GM19468 (cell line): ENCODE measurements around the gene MAPK13.
A peak's percentile ranks its signal among the peaks of the same experiment; 100 is the strongest.
"Not testable (repeated sequence)": the region's sequence is repeated elsewhere in the genome, so short reads cannot be mapped to it uniquely, and the experiment has no call there.

Experiments
- ATAC-seq: cut with Tn5 transposase; IDR thresholded peaks from one replicate; pipeline ENCODE4 v1.9.1; 2021; ENCODE audit warnings: mild to moderate bottlenecking, moderate library complexity, moderate number of reproducible peaks; ENCODE audit not compliant: unreplicated experiment; ENCODE audit errors: extremely low read depth

The MAPK13 gene

DNA sequence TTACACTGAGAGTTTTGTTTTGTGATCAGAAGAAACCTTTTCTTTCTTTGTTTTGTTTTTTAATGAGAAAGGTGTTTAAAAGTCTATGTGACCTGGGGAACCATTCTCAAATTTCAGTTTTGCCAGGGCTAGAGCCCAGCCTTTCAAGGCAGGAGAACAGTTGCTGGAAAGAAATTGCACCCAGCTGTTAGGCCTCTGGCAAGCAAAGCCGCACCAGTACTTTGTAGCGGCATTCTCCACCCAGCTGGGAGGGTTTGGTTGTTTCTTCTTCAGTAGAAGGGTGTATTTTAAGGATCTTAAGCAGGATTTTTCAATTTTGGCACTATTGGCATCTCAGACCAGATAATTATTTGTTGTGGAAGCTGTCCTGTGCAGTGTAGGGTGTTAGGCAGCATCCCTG is 16.6 kb upstream of the MAPK13 start:
- no peak for ATAC-seq

DNA sequence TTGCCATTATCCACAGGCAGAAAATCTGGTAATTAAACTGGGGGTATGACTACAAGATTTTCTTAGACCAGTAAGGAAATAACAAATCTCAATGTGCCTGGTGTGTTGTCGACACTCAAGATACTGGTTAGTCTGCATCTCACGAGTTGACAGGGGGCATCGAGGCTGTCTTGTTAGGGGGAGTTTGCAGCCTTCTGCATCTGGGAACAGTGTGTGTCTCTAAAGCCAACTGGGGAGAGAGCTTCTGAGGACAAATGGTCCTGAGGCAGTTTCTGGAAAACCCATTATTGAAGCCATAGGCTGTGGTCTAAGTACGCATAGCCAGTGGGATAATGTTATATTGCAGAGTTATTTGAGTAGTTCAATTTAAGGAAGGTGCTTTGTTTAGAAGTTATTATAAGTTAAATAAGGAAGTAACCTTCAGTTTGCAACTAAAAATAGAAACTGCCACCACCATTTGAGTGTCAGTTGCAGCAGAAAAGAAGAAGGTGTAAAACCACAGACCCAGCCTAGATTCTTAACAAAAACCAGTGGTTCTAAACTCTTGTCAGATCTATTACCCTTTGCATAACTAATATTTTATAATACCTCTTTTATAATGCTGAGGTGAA is 15.4 kb upstream of the MAPK13 start:
- ATAC-seq, result peak; percentile 9

DNA sequence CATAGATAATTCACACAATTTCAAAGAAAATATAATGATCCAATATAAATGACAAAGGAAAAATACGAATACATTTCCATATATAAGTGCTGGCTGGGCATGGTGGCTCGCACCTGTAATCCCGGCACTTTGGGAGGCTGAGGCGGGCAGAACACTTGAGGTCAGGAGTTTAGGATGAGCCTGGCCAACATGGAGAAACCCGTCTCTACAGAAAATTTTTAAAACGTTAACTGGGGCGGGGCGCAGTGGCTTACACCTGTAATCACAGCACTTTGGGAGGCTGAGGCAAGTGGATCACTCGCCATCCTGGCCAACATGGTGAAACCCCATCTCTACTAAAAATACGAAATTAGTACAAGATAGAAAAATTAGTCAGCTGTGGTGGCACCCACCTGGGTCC is 14.9 kb upstream of the MAPK13 start:
- no peak for ATAC-seq

DNA sequence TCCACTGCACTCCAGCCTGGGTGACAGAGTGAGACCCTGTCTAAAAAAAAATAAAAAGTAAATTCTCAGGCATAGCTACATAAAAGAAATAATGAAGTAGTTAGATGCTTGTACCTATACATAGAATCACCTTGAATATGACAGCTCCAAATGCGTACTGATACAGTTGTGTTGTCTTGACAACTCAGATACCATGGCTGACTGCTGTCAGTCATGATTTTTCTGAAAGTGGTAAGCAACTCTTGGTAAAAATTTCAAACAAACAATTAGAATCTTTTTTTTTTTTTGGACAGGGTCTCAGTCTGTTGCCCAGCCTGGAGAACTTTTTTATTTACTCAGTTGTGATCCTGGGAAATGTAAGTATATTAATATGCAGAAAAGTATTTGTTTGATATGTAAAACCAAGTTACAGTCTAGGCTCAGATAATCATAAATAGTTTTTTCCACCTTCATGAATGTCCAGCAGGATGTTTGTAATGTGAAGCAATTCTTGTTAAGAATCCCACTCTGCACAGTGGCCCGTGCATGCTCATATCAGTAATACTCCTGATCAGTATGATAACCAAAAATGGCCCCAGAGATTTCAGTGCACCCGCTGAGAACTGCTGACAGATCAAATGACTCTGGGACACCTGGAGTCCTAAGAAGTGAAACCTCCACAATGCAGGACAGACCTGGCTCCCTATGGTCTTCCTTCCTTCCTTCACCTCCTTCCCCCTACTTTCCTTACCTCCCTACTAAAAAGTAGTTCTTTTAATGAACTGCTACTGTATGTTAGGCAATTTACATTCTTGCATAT is 14.0 kb upstream of the MAPK13 start:
- ATAC-seq, result no peak

DNA sequence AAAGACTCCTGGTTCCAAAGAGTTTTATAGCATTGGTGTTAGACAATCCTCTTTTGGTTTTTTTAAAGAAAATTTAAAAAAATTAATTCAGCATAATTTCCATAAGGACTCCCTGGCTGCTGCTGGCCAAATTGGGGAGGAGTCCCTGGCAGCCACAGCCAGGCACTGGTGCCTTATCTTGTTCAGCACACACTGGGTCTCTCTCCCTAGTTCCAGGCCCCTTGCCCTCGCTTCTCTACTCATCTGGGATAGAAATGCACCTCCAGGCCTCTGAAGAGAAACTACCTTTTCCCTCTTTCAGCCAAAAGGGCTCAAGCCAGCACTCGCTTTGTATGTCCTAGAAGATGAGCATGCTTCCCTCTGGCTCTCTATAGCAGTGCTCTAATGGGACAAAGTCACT is 13.4 kb upstream of the MAPK13 start:
- ATAC-seq, result no peak

DNA sequence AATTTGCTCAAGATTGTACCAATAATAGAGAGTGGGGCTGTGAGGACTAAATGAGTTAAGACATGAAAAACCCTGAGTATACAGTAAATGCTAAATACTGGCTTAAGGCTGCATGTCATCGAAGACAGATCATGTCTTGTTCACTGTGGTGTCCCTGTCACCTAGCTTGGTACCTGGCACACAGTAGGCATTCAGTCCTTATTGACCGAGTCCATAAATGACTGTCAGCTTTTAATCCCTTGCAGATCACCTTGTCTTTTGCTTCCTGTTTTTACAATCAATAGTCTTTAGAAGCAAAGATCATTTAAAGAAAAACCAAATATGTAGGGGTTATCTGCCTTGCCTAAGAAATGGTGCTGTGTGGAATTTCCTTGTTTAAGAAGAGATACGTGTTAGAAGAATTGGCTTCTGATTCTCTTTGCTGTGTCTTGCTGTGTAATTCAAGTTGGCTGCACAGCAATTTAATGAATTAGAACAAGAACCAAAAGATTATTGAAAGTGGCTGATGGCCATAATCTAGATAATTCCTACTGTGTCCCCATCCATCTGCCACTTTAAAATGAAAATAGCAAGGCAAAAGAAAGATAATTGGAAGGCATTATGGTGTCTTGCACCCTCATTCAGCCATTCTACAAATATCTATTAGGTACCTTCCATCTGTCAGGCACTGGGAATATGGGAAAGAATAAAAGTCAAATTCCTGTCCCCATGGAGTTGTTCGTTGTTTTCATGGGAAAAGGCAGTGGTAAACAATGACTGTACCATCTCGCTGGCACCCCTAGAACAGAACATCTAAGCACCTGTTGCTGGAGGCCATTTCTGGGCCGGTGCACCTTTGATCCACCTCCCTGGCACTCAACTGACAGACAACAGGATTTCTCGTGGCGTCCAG is 12.4 kb upstream of the MAPK13 start:
- no peak for ATAC-seq

DNA sequence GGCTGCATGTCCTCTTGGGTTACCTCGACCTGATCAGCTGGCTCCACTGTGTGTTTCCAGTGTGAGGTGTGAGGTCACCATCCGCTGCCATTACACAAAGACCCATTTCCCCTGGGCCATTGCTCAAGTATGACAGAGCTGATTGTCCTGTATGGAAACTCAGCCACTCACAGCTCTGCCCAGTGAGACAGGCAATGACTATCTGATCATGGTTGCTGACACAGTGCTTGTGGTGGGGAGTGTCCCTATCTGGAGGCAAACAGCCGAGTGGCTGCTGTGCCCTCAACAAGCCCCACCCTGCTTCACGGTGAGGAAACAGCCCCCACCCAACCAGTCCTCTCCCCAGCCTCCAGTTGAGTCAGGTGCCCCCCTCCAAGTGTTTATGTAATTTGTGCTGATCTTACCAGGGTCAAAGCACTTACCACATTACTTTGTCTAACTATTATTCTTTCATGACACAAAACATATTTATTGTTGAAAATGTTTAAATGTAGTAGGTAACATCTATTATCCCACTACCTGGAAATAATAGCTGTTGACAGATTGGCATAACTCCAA is 11.7 kb upstream of the MAPK13 start:
- no peak for ATAC-seq

DNA sequence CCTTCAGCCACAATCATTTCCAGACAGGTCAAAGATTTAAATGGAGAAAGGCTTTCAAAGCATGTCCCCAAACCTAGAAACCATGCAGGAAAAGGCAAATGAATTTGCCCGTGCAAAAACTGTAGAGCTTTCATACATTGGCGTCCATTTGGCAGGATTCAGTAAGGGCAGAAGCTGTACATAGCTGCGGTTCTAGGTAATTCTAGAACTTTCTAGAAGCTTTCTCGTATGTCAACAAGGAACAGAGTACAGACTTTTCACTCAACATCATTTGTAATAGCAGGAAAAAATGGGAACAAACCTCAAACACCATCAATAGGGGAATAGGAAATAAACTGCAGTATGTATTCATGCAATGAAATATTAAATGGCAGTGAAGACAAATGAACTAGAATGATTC is 11.1 kb upstream of the MAPK13 start:
- no peak for ATAC-seq

DNA sequence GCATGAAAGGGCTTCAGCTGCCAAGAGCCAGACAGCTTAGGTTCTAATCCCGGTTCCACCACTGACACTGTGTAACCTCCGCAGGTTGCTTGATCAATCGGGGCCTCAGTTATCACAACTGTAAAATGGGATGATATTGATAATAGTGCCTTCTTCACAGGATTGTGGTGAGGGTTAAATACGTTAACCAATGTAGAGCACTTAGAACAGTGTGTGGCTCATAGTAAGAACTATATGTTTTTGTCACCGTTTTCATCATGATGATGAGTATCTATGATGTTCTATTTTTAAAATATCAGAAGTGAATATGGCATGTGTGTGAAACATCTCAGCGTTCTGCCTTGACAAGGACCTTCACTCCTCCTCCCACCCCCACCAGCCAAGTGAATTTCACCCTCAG is 10.3 kb upstream of the MAPK13 start:
- ATAC-seq, result no peak

DNA sequence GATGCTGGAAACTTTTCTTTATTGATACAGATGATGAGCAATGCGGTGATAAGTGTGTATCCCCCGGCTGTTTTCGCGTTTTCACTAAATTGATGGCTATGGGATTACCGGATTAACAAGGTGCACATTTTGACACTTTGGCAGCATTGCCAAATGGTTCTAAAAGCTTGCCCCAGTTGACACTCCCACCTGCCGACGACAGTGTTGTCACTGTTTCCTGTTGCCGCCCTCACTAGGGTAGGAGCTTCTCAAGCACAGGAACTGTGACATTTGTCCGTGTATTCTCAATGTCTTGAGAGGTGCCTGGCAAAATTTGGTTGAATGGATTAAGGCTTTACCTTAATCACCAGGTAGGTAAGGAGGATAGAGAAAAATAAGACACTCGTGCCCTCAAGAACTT is 9.8 kb upstream of the MAPK13 start:
- no peak for ATAC-seq

DNA sequence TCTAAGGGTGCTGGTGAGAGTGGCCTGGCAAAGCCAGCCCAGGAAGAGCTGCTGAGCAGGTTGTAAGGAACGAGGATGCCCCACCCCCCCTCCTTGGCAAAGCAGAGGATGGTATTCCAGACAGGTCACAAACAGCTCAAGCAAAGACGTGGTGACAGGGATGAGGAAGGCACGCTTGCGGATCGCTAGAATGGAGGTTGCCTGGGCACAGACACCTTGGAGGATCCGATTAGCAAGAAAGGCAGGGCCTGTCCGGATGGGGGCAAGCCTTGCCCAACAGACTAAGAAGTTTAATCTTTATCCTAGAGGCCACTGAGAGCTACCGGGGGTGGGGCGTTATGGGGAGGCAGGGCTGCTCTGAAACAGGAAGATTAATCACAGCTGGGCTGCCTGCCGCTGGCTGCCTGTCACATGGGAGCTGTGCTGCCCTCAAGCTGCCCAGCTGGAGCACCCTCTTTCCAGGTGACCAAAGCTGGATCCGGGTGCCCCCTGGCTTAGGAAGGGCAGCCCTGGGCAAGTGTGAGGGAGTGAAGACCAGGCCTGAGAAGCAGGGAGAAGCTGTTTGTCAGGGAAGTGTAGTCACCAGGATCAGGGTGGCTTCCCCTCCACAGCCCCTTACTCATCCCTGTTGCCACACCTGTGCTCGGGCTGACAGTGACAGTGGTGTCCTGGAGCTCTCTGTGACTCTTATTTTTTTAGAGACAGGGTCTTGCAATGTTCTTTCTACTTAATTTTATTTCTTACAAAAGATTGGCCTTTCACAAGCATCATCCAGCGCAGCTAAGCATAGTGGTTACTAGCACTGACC is 9.1 kb upstream of the MAPK13 start:
- no peak for ATAC-seq

DNA sequence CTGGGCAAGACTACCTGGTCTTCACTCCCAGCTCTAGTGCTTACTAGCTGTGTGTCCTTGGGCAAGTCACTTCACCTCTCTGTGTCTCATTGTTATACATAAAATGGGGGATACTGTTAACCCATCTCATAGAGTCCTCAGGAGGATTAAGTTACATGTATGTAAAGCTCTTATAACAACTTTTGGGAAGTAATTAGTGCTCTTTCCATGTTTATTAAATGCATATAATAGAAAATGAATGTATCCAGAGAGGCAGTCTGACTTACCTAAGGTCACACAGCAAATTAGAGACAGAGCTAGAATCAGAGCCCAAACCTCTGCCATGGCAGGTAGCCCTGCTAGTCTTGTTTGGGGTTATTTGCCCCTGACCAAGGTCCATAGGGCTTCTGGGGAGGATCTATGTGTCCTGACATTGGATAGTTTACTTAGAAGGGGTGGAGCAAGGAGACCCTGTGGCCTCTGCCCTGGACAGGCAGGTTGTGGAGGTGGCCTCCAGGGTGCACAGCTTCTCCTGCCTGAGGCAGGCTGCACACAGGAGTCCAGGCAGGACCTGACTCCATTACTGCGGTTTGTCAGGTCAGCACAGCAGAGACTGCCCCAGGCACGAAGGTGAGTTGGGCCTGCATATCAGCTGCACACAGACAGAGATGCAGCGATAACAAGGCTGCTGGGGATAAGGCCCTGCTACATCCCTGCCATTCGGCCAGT is 8.4 kb upstream of the MAPK13 start:
- no peak for ATAC-seq

DNA sequence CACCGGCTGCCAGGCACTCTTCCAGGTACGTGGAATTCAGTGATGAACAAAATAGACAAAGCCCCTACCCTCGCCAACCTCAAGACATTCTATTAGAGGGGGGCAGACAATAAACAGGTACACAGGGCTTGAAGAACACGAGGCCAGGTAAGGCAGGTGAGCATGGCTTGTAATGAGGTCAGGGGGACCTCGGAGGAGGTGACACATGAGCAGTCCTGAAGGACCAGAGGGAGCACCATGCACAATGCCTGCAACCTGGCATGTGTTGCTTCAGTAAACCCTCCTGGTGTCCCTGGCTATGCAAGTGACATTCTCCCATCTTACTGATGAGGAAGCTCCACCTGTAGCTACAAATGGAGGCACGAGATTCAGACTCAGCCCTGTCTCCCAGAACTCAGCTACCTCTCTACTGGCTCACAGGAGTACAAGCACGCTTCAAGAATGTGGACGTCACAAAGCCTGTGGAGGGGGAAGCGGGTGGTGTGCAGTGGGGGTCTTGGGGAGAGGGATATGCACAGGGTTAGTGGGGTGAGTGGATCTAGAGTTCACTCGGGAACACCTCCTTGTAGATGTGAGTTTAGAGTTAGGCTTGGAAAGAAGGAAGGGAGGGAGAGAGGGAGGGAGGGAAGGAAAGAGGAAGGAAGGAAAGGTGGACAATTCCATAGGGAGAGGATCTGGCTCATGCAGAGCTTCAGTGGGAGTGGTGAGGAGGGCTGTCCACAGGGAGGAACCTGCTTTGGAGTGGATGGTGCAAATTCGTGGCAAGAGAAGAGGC is 7.6 kb upstream of the MAPK13 start:
- ATAC-seq, result no peak

DNA sequence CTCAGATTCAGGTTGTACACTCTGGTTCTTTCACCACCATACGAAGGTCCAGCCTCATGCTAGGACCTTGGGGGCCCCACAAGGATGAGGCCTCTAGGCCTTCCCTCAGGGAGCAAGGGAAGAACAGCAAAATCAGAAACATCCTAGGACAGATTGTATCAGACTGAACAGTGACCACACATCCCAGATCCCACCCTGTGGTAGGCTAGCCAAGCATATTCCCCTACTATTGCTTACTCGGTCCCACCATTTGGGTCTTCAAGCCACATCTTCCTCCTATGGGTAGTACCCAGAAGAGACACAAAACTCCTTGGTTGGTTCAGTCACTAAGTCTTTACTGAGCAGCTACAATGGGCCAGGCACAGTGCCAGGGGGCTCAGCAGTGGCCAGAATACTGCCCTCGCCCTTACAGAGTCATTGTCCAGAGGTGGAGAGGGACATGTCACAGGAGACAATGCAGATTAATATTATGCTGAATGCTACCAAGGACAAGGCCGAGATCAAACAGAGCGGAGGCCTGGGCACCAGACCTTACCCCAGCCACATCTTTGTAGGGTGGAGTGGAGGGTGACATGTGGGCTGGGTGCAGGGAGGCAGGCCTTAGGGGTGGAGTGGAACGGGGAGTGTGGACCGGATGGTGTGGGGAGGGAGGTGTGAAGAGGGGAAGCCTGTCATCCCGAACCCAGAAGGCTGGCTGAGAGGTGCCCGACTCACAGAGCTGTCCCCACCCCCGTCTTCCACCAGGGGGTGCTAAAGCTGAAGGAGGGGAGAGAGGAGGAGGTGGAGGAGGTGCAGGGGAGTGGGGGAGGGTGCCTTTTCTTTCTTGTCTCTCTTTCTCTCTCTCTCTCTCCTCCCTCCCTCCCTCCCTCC is 6.8 kb upstream of the MAPK13 start:
- peak; percentile 36 for ATAC-seq

DNA sequence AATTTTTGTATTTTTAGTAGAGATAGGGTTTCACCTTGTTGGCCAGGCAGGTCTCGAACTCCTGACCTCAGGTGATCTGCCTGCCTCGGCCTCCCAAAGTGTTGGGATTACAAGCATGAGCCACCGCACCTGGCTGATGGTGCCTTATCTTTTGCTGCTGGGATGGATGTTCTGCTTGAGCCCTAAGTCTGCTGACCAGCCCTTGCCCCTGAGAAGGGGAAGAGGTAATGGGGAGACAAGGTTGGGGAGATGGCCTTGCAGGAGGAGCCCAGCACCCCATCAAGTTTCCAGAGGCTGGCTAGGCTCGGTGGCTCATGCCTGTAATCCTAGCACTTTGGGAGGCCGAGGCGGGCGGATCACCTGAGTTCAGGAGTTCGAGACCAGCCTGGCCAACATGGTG is 6.0 kb upstream of the MAPK13 start:
- not testable (repeated sequence) for ATAC-seq

DNA sequence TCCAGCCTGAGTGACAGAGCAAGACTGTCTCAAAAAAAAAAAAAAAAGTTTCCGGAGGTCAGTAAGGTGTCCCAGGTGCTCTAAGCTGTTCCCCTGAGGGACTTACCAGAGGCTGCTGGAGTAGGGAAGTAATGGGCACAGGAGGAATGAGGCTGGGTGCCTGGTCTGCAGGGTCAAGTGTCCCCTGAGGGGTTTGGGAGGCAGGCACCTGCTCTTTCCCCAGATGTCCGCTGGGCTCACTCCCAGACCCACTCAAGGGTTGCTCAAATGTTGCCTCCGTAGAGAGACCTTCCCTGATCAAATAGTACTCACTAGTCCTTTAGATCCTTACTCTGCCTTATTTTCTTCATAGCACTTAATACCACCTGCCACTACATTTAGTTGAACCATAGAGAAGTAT is 5.4 kb upstream of the MAPK13 start:
- no peak for ATAC-seq

DNA sequence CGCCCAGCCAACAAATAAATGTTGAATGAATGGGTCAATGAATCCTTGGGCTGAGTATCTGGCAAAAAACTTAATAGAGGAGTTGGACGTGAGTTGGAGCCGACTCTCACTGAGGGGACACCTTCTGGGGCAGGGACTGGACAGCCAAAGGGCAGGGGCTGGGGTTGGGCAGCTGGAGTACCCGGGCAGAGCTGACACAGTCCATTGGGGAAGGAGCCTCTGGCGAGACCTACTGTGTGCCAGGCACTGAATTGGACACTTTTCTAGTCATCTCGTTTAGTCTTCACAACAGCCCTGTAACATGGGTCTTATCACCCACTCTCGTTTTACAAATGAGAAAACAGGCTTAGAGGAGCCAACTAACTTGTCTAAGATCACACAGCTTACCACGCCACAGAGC is 4.7 kb upstream of the MAPK13 start:
- no peak for ATAC-seq

DNA sequence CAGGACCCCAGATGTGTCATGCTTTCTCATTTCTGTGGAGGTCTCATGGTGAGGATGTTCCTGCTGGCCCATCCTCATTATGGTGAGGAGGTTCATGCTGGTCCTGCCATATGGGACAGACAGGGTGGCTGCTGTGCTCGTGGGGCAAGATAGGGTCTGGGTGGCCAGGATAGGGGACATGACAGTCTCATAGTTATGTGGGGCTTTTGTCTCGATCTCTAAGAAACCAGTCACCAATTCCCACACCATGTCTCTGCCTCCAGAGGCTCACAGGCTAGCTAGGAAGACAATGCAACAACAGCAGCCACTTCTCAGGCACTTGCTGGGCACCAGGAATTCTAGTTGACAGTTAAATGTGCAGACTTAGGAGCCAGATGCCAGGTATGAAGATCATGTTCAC is 4.2 kb upstream of the MAPK13 start:
- ATAC-seq, result no peak
